Muscle of arm (tissue), 12 donors: ENCODE results near the gene SNAP47. TPM values are rescaled to one million over a fixed set of nuclear protein-coding genes. Genes with fewer than 3 reads are reported as not detected.

Experiments used
- DNase-seq: peaks from one replicate; pipeline ENCODE4 v3.0.0-alpha.2; 2013
- polyA plus RNA-seq, 12 donors: library from polyadenylated mRNA; unstranded; fragments of 120-200 nt; gene quantifications; one replicate each; pipeline ENCODE4 v1.2.1, GENCODE V29; 2013; ENCODE audit not compliant: insufficient read length in 12 of 12

Gene SNAP47
- polyA plus RNA-seq, 12 donors: 23.1 to 38.8 (median 30.5) TPM; not detected in 1

GRCh38 chr1:227767401-227768124 lies 32.3 kb downstream of the SNAP47 start:
- DNase-seq: no peak

GRCh38 chr1:227768125-227768439 lies 32.8 kb downstream of the SNAP47 start:
- DNase-seq: no peak

GRCh38 chr1:227768640-227769039 lies 33.4 kb downstream of the SNAP47 start:
- DNase-seq: no peak

- no peak for DNase-seq
Measured at GRCh38 chr1:227769047-227769935, 34.1 kb downstream of the SNAP47 start.

- no peak for DNase-seq
Measured at GRCh38 chr1:227769936-227770494, 34.8 kb downstream of the SNAP47 start.

GRCh38 chr1:227770812-227771211 lies 35.6 kb downstream of the SNAP47 start:
- no peak for DNase-seq

GRCh38 chr1:227771326-227771725 lies 36.1 kb downstream of the SNAP47 start:
- no peak for DNase-seq

- DNase-seq: no peak
Measured at GRCh38 chr1:227771771-227772170, 36.5 kb downstream of the SNAP47 start.

- no peak for DNase-seq
Measured at GRCh38 chr1:227773558-227773957, 38.3 kb downstream of the SNAP47 start.

GRCh38 chr1:227774051-227774731 lies 39.0 kb downstream of the SNAP47 start:
- no peak for DNase-seq

GRCh38 chr1:227774821-227775661 lies 39.8 kb downstream of the SNAP47 start:
- peak; percentile 61 for DNase-seq

GRCh38 chr1:227775841-227776240 lies 40.6 kb downstream of the SNAP47 start:
- DNase-seq: no peak

- DNase-seq: no peak
Measured at GRCh38 chr1:227776331-227776771, 41.1 kb downstream of the SNAP47 start.

- no peak for DNase-seq
Measured at GRCh38 chr1:227777156-227777555, 41.9 kb downstream of the SNAP47 start.

GRCh38 chr1:227777646-227778045 lies 42.4 kb downstream of the SNAP47 start:
- no peak for DNase-seq

- DNase-seq: no peak
Measured at GRCh38 chr1:227778401-227778947, 43.2 kb downstream of the SNAP47 start.

GRCh38 chr1:227779021-227779441 lies 43.8 kb downstream of the SNAP47 start:
- no peak for DNase-seq

- DNase-seq: no peak
Measured at GRCh38 chr1:227779685-227780084, 44.5 kb downstream of the SNAP47 start.

- no peak for DNase-seq
Measured at GRCh38 chr1:227780101-227781044, 45.1 kb downstream of the SNAP47 start.
